ENCODE results near the gene CCDC148. TPM values are rescaled to one million over a fixed set of nuclear protein-coding genes. Genes with fewer than 3 reads are reported as not detected.

The CCDC148 gene
- total RNA-seq, 2 experiments from 2014 or later = not detected

- TF ChIP-seq, protein P1, sequence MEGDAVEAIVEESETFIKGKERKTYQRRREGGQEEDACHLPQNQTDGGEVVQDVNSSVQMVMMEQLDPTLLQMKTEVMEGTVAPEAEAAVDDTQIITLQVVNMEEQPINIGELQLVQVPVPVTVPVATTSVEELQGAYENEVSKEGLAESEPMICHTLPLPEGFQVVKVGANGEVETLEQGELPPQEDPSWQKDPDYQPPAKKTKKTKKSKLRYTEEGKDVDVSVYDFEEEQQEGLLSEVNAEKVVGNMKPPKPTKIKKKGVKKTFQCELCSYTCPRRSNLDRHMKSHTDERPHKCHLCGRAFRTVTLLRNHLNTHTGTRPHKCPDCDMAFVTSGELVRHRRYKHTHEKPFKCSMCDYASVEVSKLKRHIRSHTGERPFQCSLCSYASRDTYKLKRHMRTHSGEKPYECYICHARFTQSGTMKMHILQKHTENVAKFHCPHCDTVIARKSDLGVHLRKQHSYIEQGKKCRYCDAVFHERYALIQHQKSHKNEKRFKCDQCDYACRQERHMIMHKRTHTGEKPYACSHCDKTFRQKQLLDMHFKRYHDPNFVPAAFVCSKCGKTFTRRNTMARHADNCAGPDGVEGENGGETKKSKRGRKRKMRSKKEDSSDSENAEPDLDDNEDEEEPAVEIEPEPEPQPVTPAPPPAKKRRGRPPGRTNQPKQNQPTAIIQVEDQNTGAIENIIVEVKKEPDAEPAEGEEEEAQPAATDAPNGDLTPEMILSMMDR (IDR thresholded peaks at IDR 0.05) = no peak
- CTCF ChIA-PET = no interaction called here
- Mint-ChIP-seq H3K36me3 (ENCODE audit: low read depth) (no peaks in the 10 kb centered on the region), H3K9me3 (no peaks in the 10 kb centered on the region), H3K27ac (no peak overlapping the region), H3K27me3 (peaks cover 8% of the 10 kb centered on the region), H3K4me3 (no peak overlapping the region), H3K4me1 (ENCODE audit: low read depth) (no peaks in the 10 kb centered on the region)
- intact Hi-C loops (cut with micrococcal nuclease) = no loop called here
- DNase-seq (no peak), ATAC-seq (no peak)
- POLR2A ChIA-PET = no interaction called here
These were observed 321.9 kb downstream of the CCDC148 start for GRCh38 chr2:158134655-158135054.

DNA sequence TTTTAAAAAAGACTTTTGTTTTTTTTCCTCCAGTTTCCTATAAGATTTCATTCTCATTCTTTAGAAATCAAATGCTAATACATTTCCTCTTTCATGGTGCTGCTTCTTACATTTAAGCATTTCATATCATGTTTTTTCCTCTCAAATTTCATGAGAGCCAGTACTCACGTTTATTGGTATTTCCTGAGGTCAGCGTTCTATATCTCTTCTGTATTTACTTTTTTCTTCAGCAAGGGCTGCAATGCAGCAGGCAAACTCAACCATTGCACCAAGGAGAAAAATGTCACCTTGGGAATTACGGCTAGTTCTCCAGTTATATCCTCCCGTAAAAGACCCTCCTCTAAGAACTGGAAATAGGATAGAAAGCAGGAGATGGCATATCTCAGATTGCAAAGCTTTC is 322.5 kb downstream of the CCDC148 start:
- TF ChIP-seq, protein P1 (IDR thresholded peaks at IDR 0.05) = no peak
- H3K9me3 Mint-ChIP-seq = no peaks in the 10 kb centered on the region
- ATAC-seq = no peak
- ChIA-PET CTCF (no interaction called here), POLR2A (no interaction called here)
- no peak overlapping the region for H3K4me3 Mint-ChIP-seq
- H3K27me3 Mint-ChIP-seq = peaks cover 8% of the 10 kb centered on the region
- H3K4me1 Mint-ChIP-seq (ENCODE audit: low read depth) = no peaks in the 10 kb centered on the region
- H3K36me3 Mint-ChIP-seq (ENCODE audit: low read depth) = no peaks in the 10 kb centered on the region
- intact Hi-C loops (cut with micrococcal nuclease) = no loop called here
- no peak for DNase-seq
- no peak overlapping the region for H3K27ac Mint-ChIP-seq

DNA sequence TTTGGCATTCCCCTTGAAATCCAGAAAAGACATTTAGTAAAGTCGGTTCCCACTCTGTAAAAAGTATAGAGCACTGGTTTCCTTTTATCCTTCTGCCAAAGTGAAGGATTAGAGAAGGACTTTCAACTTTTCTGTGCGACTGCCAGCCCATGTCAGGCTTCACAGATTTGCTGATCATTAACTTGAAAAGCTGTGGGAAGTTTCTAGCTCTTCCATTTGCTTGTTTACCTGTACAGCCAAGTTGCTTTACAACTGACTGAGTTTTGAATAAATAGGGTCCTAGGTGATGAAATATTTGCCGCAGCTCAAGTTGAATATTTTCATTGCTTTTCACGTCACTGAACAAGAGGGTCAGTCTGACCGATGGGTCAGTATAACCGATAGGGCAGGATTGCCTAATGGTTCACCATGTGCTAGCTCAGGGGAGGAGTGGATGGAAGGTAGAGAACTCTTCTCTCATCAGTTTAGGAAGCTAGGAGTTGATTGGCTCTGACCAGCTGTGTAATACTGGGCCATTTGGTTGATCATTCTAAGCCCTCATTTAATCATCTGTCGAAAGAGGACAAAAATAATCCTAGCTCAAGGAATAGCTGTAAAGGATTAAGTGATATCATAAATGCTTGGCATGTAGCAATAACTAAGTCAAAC is 324.5 kb downstream of the CCDC148 start:
- Mint-ChIP-seq H3K27ac (no peak overlapping the region), H3K9me3 (no peaks in the 10 kb centered on the region), H3K36me3 (ENCODE audit: low read depth) (no peaks in the 10 kb centered on the region), H3K4me3 (no peak overlapping the region), H3K4me1 (ENCODE audit: low read depth) (no peaks in the 10 kb centered on the region), H3K27me3 (peaks cover 8% of the 10 kb centered on the region)
- intact Hi-C loops (cut with micrococcal nuclease) = no loop called here
- DNase-seq (no peak), ATAC-seq (no peak)
- POLR2A ChIA-PET = no interaction called here
- TF ChIP-seq, protein P1 (IDR thresholded peaks at IDR 0.05) = no peak
- CTCF ChIA-PET = interaction anchor here (0.7 to 1.1 kb wide), 2 partner anchors 11 to 614 kb away, joined by 3 read pairs; no protein-coding TSS in a partner anchor

DNA sequence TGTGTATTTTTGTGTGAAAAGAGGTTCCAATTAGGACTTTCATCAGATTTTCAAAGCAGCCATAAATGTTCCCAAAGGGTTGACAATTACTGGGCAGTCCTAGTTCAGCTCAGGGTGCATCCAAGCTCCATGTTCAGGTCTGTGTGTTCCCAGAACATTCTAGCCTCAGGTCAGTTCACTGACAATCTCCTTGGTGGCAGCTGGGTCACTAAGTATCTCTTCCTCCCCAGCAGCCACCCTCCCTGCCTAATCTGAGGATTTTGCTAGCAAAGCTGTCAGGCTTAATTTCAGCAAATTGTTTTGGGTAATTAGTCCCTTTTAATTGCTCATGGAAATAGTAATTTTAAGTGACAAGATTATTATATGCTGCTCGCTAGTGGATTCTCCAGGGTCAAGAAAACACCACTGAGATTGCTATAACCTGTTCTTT is 325.1 kb downstream of the CCDC148 start:
- CTCF ChIA-PET = interaction anchor here (0.7 kb wide), 1 partner anchor 11 kb away, joined by 3 read pairs; no protein-coding TSS in a partner anchor
- no peak overlapping the region for H3K27ac Mint-ChIP-seq
- POLR2A ChIA-PET = no interaction called here
- H3K36me3 Mint-ChIP-seq (ENCODE audit: low read depth) = no peaks in the 10 kb centered on the region
- no peak for DNase-seq
- H3K4me3 Mint-ChIP-seq = no peak overlapping the region
- ATAC-seq = no peak
- H3K9me3 Mint-ChIP-seq = no peaks in the 10 kb centered on the region
- peaks cover 8% of the 10 kb centered on the region for H3K27me3 Mint-ChIP-seq
- no peaks in the 10 kb centered on the region for H3K4me1 Mint-ChIP-seq (ENCODE audit: low read depth)
- intact Hi-C loops (cut with micrococcal nuclease) = no loop called here
- TF ChIP-seq, protein P1 (IDR thresholded peaks at IDR 0.05) = no peak

- Mint-ChIP-seq H3K4me3 (no peak overlapping the region), H3K36me3 (ENCODE audit: low read depth) (no peaks in the 10 kb centered on the region), H3K27me3 (peaks cover 8% of the 10 kb centered on the region), H3K27ac (no peak overlapping the region), H3K4me1 (ENCODE audit: low read depth) (no peaks in the 10 kb centered on the region), H3K9me3 (no peaks in the 10 kb centered on the region)
- DNase-seq (no peak), ATAC-seq (no peak)
- intact Hi-C loops (cut with micrococcal nuclease) = no loop called here
- POLR2A ChIA-PET = no interaction called here
- CTCF ChIA-PET = interaction anchor here (0.7 to 1.1 kb wide), 2 partner anchors 9 to 10 kb away, joined by 3 read pairs; no protein-coding TSS in a partner anchor
- TF ChIP-seq, protein P1 (IDR thresholded peaks at IDR 0.05) = no peak
These were observed 325.6 kb downstream of the CCDC148 start for GRCh38 chr2:158130832-158131473.

All from activated CD8-positive, alpha-beta T cell treated with anti-CD3 and anti-CD28 coated beads for 36 hours (primary cell).